A549 (cell line): Measurements from ENCODE around the gene CNTN3.

Source experiments
- CEBPB ChIP-seq, 2 experiments: fragments of >200 bp in 1 of 2; sonication (Bioruptor Twin) in 1 of 2; formaldehyde crosslinking in 1 of 2; IDR thresholded peaks; 2 replicates each; pipeline ENCODE4 v1.6.1; 2012 to 2016
- CTCF ChIP-seq: fragments of >200 bp; sonication (Bioruptor Twin); formaldehyde crosslinking; IDR thresholded peaks from 3 replicates; pipeline ENCODE4 v1.5.1; 2016
- FOSL2 ChIP-seq, 2 experiments: fragments of 450-650 bp in 1 of 2; fragments of >200 bp in 1 of 2; sonication (Bioruptor Twin) in 1 of 2; formaldehyde crosslinking; IDR thresholded peaks; 2 replicates each; pipeline versions ENCODE4 v1.5.0 to v1.6.1; 2016 to 2020; ENCODE audit warnings: mild to moderate bottlenecking in 1 of 2, moderate library complexity in 1 of 2

GRCh38 chr3:74623261-74623836 is 8.9 kb upstream of the CNTN3 start:
- no peak for TF ChIP-seq FOSL2 (IDR thresholded peaks at IDR 0.05)
- no peak for TF ChIP-seq FOSL2 (CRISPR knock-in tag; IDR thresholded peaks at IDR 0.05)
- TF ChIP-seq CEBPB (IDR thresholded peaks at IDR 0.05): no peak
- TF ChIP-seq CTCF: no peak
